Measurements from ENCODE around the gene LSM12. TPM values are rescaled to one million over a fixed set of nuclear protein-coding genes. Genes with fewer than 3 reads are reported as not detected.

The LSM12 gene
- total RNA-seq, 4 donors from 2014 or later, result 27.3 to 44.3 (median 36.9) TPM

DNA sequence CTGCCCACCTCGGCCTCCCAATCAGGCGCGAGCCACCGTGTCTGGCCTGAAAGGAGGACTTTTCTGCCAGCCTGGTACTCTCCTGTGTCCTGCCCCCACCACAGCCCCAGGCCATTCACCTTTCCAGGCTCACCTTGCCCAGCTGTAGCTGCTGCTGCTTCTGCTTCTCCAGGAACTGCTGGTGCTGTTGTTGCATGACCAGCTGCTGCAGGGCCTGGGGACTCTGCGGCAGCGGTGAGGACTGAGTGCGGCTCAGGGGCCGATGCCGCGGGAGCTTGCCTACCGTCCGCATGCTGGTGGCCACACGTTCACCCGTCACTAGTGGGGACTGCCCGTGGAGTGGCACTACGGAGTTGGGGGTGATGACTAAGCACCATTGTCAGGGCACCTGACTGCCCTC is 21.8 kb upstream of the LSM12 start:
- Histone ChIP-seq H3K27me3 (no peaks in the 10 kb centered on the region), H3K4me3 (no peak overlapping the region), H3K27ac (no peak overlapping the region), H3K36me3 (peaks cover 34 to 100% (median 47%) of the 10 kb centered on the region in 3 donors), H3K4me1 (peaks cover 7 to 27% (median 9%) of the 10 kb centered on the region in 3 donors), H3K9me3 (no peaks in the 10 kb centered on the region)
- intact Hi-C loops (cut with DNase I), result no loop called here
- no peak for DNase-seq
- TF ChIP-seq POLR2A (IDR thresholded peaks at IDR 0.05), result no peak
- TF ChIP-seq, protein P1, sequence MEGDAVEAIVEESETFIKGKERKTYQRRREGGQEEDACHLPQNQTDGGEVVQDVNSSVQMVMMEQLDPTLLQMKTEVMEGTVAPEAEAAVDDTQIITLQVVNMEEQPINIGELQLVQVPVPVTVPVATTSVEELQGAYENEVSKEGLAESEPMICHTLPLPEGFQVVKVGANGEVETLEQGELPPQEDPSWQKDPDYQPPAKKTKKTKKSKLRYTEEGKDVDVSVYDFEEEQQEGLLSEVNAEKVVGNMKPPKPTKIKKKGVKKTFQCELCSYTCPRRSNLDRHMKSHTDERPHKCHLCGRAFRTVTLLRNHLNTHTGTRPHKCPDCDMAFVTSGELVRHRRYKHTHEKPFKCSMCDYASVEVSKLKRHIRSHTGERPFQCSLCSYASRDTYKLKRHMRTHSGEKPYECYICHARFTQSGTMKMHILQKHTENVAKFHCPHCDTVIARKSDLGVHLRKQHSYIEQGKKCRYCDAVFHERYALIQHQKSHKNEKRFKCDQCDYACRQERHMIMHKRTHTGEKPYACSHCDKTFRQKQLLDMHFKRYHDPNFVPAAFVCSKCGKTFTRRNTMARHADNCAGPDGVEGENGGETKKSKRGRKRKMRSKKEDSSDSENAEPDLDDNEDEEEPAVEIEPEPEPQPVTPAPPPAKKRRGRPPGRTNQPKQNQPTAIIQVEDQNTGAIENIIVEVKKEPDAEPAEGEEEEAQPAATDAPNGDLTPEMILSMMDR (IDR thresholded peaks at IDR 0.05), result no peak
- 80 to 90% methylated on average over 2 of the region's 16 CpGs for WGBS, 2 donors

DNA sequence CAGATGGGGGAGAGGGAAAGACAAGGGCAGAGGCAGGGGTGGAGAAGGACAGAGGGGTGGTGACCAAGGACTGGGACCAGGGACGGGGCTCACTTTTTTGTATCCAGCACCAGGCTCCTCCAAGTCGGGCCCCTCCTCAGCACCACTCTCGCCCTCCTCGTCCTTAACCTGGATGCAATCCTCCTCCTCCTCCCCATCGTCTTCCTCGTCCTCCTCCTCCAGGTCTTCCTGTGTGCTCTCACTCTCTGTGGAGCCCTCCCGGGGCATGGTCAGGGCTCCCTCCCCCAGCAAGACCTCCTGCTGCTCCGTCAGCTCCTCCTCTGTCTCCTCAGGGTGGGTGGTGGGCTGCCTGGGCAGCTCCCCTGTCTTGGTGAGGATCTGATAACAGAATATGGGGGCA is 20.8 kb upstream of the LSM12 start:
- peaks cover 37 to 100% (median 42%) of the 10 kb centered on the region in 3 donors for H3K36me3 ChIP-seq
- intact Hi-C loops (cut with DNase I), result no loop called here
- no peak for TF ChIP-seq POLR2A (IDR thresholded peaks at IDR 0.05)
- TF ChIP-seq, protein P1 (IDR thresholded peaks at IDR 0.05), result no peak
- H3K9me3 ChIP-seq, result no peaks in the 10 kb centered on the region
- H3K4me1 ChIP-seq, result peaks cover 7 to 27% (median 9%) of the 10 kb centered on the region in 3 donors
- DNase-seq, result no peak
- H3K27me3 ChIP-seq, result no peaks in the 10 kb centered on the region
- 38 to 42% methylated on average over 6 to 8 of the region's 8 CpGs for WGBS, 2 donors
- peak overlapping the region in 3 of 4 donors; percentile 2 to 60 (median 42) for H3K27ac ChIP-seq
- H3K4me3 ChIP-seq, result no peak overlapping the region

DNA sequence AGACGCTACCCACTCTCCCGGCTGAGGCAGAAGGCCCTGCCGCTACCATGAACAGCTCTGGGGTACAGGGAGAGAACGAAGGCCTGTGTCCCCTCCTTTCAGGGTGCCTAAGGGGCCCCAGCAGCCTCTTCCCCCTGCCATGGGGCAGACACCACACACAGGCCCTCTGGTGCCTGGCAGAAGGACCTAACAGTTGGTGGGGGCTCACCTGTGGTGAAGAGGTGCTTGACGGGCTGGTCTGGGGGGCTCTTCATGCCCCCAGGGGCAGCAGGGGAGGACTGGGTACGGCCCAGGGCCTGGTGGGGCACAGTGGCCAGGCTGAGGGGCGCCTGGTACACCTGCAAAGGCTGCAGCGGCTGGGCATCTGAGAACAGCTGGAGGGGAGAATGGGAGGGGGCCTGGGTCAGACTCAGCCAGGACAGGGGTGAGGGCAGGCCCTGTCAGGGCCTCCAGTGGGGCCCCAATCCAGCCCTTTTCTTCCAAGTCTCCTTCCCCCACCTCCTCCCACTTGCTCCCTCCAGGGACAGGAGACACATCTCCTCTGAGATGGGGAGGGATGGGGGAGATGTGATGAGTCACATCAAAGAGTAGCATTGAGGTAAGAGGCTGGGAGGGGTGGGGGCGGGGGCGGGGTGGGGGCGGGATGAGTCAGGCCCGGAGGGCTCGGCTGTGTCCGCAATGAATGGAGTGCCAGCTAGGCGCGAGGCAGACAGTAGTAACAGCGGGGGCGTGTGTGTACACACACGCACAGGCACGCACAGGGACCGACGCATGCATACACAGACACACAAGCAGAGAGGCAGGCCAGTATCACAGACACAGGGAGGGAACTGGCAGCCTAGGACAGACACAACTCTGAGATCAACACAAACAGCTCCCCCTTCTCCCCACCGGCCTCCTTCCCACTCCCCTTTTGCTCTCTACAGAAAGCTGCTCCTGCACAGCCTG is 20.2 kb upstream of the LSM12 start:
- H3K36me3 ChIP-seq, result peaks cover 36 to 100% (median 38%) of the 10 kb centered on the region in 3 donors
- TF ChIP-seq POLR2A (IDR thresholded peaks at IDR 0.05), result no peak
- TF ChIP-seq, protein P1 (IDR thresholded peaks at IDR 0.05), result no peak
- H3K4me3 ChIP-seq, result no peak overlapping the region
- H3K9me3 ChIP-seq, result no peaks in the 10 kb centered on the region
- 19 to 35% methylated on average over 14 to 15 of the region's 23 CpGs for WGBS, 2 donors
- no peak for DNase-seq
- H3K4me1 ChIP-seq, result peaks cover 7 to 27% (median 9%) of the 10 kb centered on the region in 3 donors
- intact Hi-C loops (cut with DNase I), result no loop called here
- H3K27ac ChIP-seq, result peak overlapping the region in 3 of 4 donors; percentile 44 to 60 (median 60)
- H3K27me3 ChIP-seq, result no peaks in the 10 kb centered on the region

DNA sequence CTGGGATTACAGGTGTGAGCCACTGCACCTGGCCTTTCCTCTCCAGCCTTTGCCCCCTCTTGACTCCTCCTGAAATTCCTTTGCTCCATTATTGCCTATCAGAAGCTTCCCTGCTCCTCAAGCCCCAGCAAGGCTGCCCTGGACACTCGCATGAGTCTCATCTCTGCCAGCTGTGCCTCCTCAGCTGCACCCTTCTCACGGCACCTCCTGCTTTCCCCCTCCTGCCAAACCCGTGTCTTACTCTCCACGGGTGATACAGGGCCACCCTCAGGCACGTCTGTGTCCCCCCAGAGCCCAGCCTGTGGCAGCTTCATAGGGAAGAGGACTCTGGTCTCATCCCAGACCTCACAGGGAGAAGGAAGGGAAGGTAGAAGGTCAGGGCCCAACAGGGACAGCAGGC is 19.4 kb upstream of the LSM12 start:
- intact Hi-C loops (cut with DNase I), result no loop called here
- 50 to 58% methylated on average over 1 to 5 of the region's 5 CpGs for WGBS, 2 donors
- no peak for TF ChIP-seq POLR2A (IDR thresholded peaks at IDR 0.05)
- TF ChIP-seq, protein P1 (IDR thresholded peaks at IDR 0.05), result no peak
- Histone ChIP-seq H3K9me3 (no peaks in the 10 kb centered on the region), H3K27ac (peak overlapping the region in 3 of 4 donors; percentile 44 to 60 (median 60)), H3K36me3 (peaks cover 28 to 100% (median 32%) of the 10 kb centered on the region in 3 donors), H3K4me1 (peaks cover 7 to 27% (median 9%) of the 10 kb centered on the region in 3 donors), H3K27me3 (no peaks in the 10 kb centered on the region), H3K4me3 (no peak overlapping the region)
- no peak for DNase-seq

DNA sequence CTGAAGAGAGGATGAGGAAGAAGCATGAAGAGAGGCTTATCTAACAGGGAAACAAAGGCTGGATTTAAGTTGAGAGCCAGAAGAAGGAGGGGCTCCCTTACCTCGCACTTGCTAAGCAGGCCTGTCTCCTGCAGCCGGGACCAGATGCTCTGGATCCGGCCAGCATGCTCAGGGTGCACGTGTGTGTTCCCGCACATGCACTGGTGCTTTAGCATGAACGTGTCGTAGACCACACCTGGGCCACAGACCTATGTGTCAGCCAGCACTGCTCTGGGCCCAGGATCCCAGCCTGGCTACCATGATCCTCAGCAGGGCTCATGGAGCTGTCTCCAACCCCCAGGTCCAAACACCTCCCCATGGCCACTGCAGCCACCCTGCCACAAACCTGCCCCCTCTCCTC is 18.4 kb upstream of the LSM12 start:
- H3K4me1 ChIP-seq, result peaks cover 7 to 27% (median 9%) of the 10 kb centered on the region in 3 donors
- intact Hi-C loops (cut with DNase I), result no loop called here
- WGBS, 2 donors, result 79% methylated on average over 7 of the region's 7 CpGs
- DNase-seq, result no peak
- H3K36me3 ChIP-seq, result peaks cover 27 to 100% (median 33%) of the 10 kb centered on the region in 3 donors
- H3K9me3 ChIP-seq, result no peaks in the 10 kb centered on the region
- TF ChIP-seq, protein P1 (IDR thresholded peaks at IDR 0.05), result no peak
- TF ChIP-seq POLR2A (IDR thresholded peaks at IDR 0.05), result no peak
- no peak overlapping the region for H3K4me3 ChIP-seq
- H3K27me3 ChIP-seq, result no peaks in the 10 kb centered on the region
- H3K27ac ChIP-seq, result no peak overlapping the region
